Activated T-helper 9 cell treated with anti-CD3 and anti-CD28 coated beads, Interleukin-2, amount 50 U/mL, for 16 hours (primary cell): ENCODE data around the gene CRMP1.
"Not testable (repeated sequence)": the region's sequence is repeated elsewhere in the genome, so short reads cannot be mapped to it uniquely, and the experiment has no call there.

Source experiments
- DNase-seq: peaks from one replicate; pipeline ENCODE4 v3.0.0-alpha.2; 2020; ENCODE audit warnings: low read depth

CRMP1 gene

GRCh38 chr4:5821665-5822358 lies 71.1 kb downstream of the CRMP1 start:
- DNase-seq: no peak

GRCh38 chr4:5816851-5817375 lies 76.0 kb downstream of the CRMP1 start:
- DNase-seq: no peak

GRCh38 chr4:5816101-5816500 lies 76.8 kb downstream of the CRMP1 start:
- no peak for DNase-seq

- DNase-seq: no peak
Measured at GRCh38 chr4:5815641-5816040, 77.2 kb downstream of the CRMP1 start.

GRCh38 chr4:5814421-5814820 lies 78.5 kb downstream of the CRMP1 start:
- no peak for DNase-seq

GRCh38 chr4:5813882-5814255 lies 79.0 kb downstream of the CRMP1 start:
- no peak for DNase-seq

GRCh38 chr4:5812506-5813229 lies 80.2 kb downstream of the CRMP1 start:
- DNase-seq: no peak

- not testable (repeated sequence) for DNase-seq
Measured at GRCh38 chr4:5812057-5812456, 80.8 kb downstream of the CRMP1 start.

- no peak for DNase-seq
Measured at GRCh38 chr4:5810770-5811430, 82.0 kb downstream of the CRMP1 start.

GRCh38 chr4:5810151-5810550 lies 82.7 kb downstream of the CRMP1 start:
- no peak for DNase-seq

GRCh38 chr4:5809216-5809776 lies 83.6 kb downstream of the CRMP1 start:
- no peak for DNase-seq

- DNase-seq: no peak
Measured at GRCh38 chr4:5808081-5808741, 84.7 kb downstream of the CRMP1 start.

- DNase-seq: no peak
Measured at GRCh38 chr4:5805270-5805669, 87.6 kb downstream of the CRMP1 start.

GRCh38 chr4:5804656-5805055 lies 88.2 kb downstream of the CRMP1 start:
- no peak for DNase-seq

GRCh38 chr4:5802565-5802964 lies 90.3 kb downstream of the CRMP1 start:
- DNase-seq: no peak

- no peak for DNase-seq
Measured at GRCh38 chr4:5801696-5802095, 91.2 kb downstream of the CRMP1 start.

- DNase-seq: no peak
Measured at GRCh38 chr4:5800496-5800895, 92.4 kb downstream of the CRMP1 start.

- DNase-seq: no peak
Measured at GRCh38 chr4:5799406-5799805, 93.5 kb downstream of the CRMP1 start.

- DNase-seq: no peak
Measured at GRCh38 chr4:5798946-5799345, 93.9 kb downstream of the CRMP1 start.

- no peak for DNase-seq
Measured at GRCh38 chr4:5798462-5798861, 94.4 kb downstream of the CRMP1 start.

GRCh38 chr4:5797866-5798265 lies 95.0 kb downstream of the CRMP1 start:
- DNase-seq: no peak

GRCh38 chr4:5796976-5797375 lies 95.9 kb downstream of the CRMP1 start:
- DNase-seq: no peak
